HepG2 (cell line): ENCODE measurements around the gene FUNDC1. TPM values are rescaled to one million over a fixed set of nuclear protein-coding genes. Genes with fewer than 3 reads are reported as not detected.

ENCODE experiments used
- ATAC-seq: fragments of 200-7000 bp; cut with Tn5 transposase; 3 replicates; pipeline ENCODE4 v1.9.1; 2020; ENCODE audit warnings: mild to moderate bottlenecking, moderate library complexity
- BruUV-seq: library from RNA; stranded (reverse); fragments of 400-500 nt; replicated peaks from 2 replicates; lab custom pipeline; 2021; lab: Mats Ljungman, UMichigan
- CTCF ChIA-PET: fragments of 300-600 bp; formaldehyde crosslinking; extraction: SDS; loops from one replicate; lab custom pipeline; 2021; ENCODE audit warnings: low total read pairs, inconsistent platforms, low intra/inter-chr PET ratio; lab: Yijun Ruan, JAX
- POLR2A ChIA-PET: fragments of 350-600 bp; sonication (Branson Sonifier 250); formaldehyde crosslinking; loops from one replicate; lab custom pipeline; 2020; ENCODE audit warnings: antibody characterized with exemption, inconsistent platforms; lab: Yijun Ruan, JAX
- DNase-seq: peaks from one replicate; pipeline ENCODE4 v3.0.0-alpha.2; 2015; ENCODE audit warnings: low spot score
- FAIRE-seq: peaks from 3 replicates; lab custom pipeline; 2011; peaks lifted over from hg19 to GRCh38; lab: Jason Lieb, UNC
- H2AFZ ChIP-seq: one replicate; pipeline ENCODE4 v1.6.1; 2011; ENCODE audit warnings: low read length, inconsistent platforms
- H3K27ac ChIP-seq: fragments of 300-600 bp; 3 replicates; pipeline ENCODE4 v1.8.0; 2011; ENCODE audit warnings: mixed run types, mild to moderate bottlenecking, mixed read lengths, low read length, inconsistent platforms; ENCODE audit not compliant: insufficient read depth; ENCODE audit errors: extremely low read length
- H3K27me3 ChIP-seq, 2 experiments: fragments of 200-600 bp in 1 of 2; 2 replicates in 1 of 2; 3 replicates in 1 of 2; pipeline versions ENCODE4 v1.6.0 to v1.8.0; 2011; ENCODE audit warnings: low read length in 2 of 2, mild to moderate bottlenecking in 2 of 2, moderate library complexity in 2 of 2, inconsistent platforms in 1 of 2; ENCODE audit not compliant: insufficient read depth in 2 of 2, control insufficient read depth in 1 of 2
- H3K36me3 ChIP-seq, 2 experiments: fragments of 200-600 bp in 1 of 2; replicated peaks in 1 of 2; 2 replicates in 1 of 2; 3 replicates in 1 of 2; pipeline versions ENCODE4 v1.5.1 to v1.8.0; 2011; ENCODE audit warnings: low read length in 2 of 2, inconsistent platforms in 1 of 2; ENCODE audit not compliant: insufficient read depth in 2 of 2, control insufficient read depth in 1 of 2
- H3K4me1 ChIP-seq: 2 replicates; pipeline ENCODE4 v1.5.1; 2012; ENCODE audit warnings: low read length, inconsistent platforms; ENCODE audit not compliant: insufficient read depth
- H3K4me2 ChIP-seq: 2 replicates; pipeline ENCODE4 v1.6.0; 2011; ENCODE audit warnings: low read depth, low read length, inconsistent platforms
- H3K4me3 ChIP-seq, 3 experiments: fragments of 200-600 bp in 1 of 3; sonication (generic), shearing (Covaris generic) in 1 of 3; replicated peaks in 1 of 3; 2 replicates each; pipeline ENCODE4 v1.5.1; 2011 to 2016; ENCODE audit warnings: low read length in 3 of 3, inconsistent platforms in 2 of 3, low read depth in 2 of 3, mild to moderate bottlenecking in 2 of 3, control low read depth in 1 of 3, mixed read lengths in 1 of 3; ENCODE audit not compliant: insufficient read depth in 1 of 3
- H3K79me2 ChIP-seq: one replicate; pipeline ENCODE4 v1.6.1; 2011; ENCODE audit warnings: low read length, inconsistent platforms; ENCODE audit not compliant: insufficient read depth
- H3K9ac ChIP-seq: 2 replicates; pipeline ENCODE4 v1.6.0; 2011; ENCODE audit warnings: mild to moderate bottlenecking, low read depth, low read length, inconsistent platforms; ENCODE audit not compliant: insufficient read depth
- H3K9me3 ChIP-seq: 2 replicates; pipeline ENCODE4 v1.5.1; 2012; ENCODE audit warnings: mild to moderate bottlenecking, low read length
- H4K20me1 ChIP-seq: 2 replicates; pipeline ENCODE4 v1.6.0; 2011; ENCODE audit warnings: inconsistent platforms, mild to moderate bottlenecking, low read length, moderate library complexity; ENCODE audit not compliant: insufficient read depth
- ELF3 ChIP-seq: IDR thresholded peaks from 2 replicates; pipeline ENCODE4 v1.6.1; 2016; ENCODE audit warnings: missing genetic modification reagents, missing compliant biosample characterization
- HNF1A ChIP-seq, 2 experiments: sonication (generic) in 1 of 2; formaldehyde crosslinking in 1 of 2; IDR thresholded peaks; 2 replicates each; pipeline versions ENCODE4 v1.4.0 to v1.6.1; 2016 to 2020; ENCODE audit warnings: borderline replicate concordance in 1 of 2, low read depth in 1 of 2, mild to moderate bottlenecking in 1 of 2, missing genetic modification reagents in 1 of 2
- SOX6 ChIP-seq, 2 experiments: fragments of 450-650 bp in 1 of 2; sonication (generic) in 1 of 2; formaldehyde crosslinking in 1 of 2; IDR thresholded peaks; 2 replicates each; pipeline versions ENCODE4 v1.4.0 to v1.6.1; 2017 to 2020; ENCODE audit warnings: antibody characterized with exemption in 1 of 2, mild to moderate bottlenecking in 1 of 2, missing genetic modification reagents in 1 of 2
- XRCC5 ChIP-seq: fragments of 200-400 bp; formaldehyde crosslinking; optimal IDR thresholded peaks from 2 replicates; pipeline ENCODE3; 2017; ENCODE audit warnings: mild to moderate bottlenecking, low read length
- ZNF33B ChIP-seq: sonication (generic); formaldehyde crosslinking; IDR thresholded peaks from 2 replicates; pipeline ENCODE4 v1.5.1; 2020; ENCODE audit warnings: mild to moderate bottlenecking, missing genetic modification reagents
- ZNF567 ChIP-seq: sonication (generic); formaldehyde crosslinking; IDR thresholded peaks from 2 replicates; pipeline ENCODE4 v1.8.1; 2023; ENCODE audit warnings: mild to moderate bottlenecking, missing genetic modification reagents, borderline replicate concordance
- WGBS: methylation state at CpG from one replicate; pipeline ENCODE4 v1.1.6; 2017; ENCODE audit warnings: low lambda C conversion rate; 5-methylcytosine and 5-hydroxymethylcytosine counted together
- in situ Hi-C: cut with HindIII; loops from 2 replicates; pipeline ENCODE4 v1.10.0; 2017; ENCODE audit warnings: low pct_unique_long_range_greater_than_20kb; ENCODE audit not compliant: extremely low pct_ligation_motif_present
- intact Hi-C: fragments of 100-400 bp; cut with micrococcal nuclease; formaldehyde crosslinking; loops from one replicate; pipeline ENCODE4 v1.10.0; 2022; ENCODE audit not compliant: unreplicated experiment
- polyA plus RNA-seq, 8 experiments: library from polyadenylated mRNA; depleted of rRNA in 3 of 8; stranded (reverse) in 7 of 8; unstranded in 1 of 8; fragments of >200 nt; fragmentation: Illumina TruSeq in 4 of 8; extraction: Trizol in 4 of 8; gene quantifications; 2 replicates each; pipeline versions ENCODE4 v1.2.1 to v1.2.3, GENCODE V29; 2011 to 2016; ENCODE audit warnings: low read depth in 4 of 8, missing spikeins in 1 of 8, mixed read lengths in 1 of 8; ENCODE audit not compliant: insufficient read depth in 1 of 8
- total RNA-seq, 5 experiments: library from RNA; depleted of rRNA; stranded (reverse); fragments of >200 nt; fragmentation: Illumina TruSeq; extraction: Trizol; gene quantifications; 2 replicates each; pipeline ENCODE4 v1.2.3, GENCODE V29; 2016; ENCODE audit warnings: low read depth in 1 of 5
- TF ChIP-seq, protein P1 (sequence below), 2 experiments: sonication (generic) in 1 of 2; formaldehyde crosslinking in 1 of 2; IDR thresholded peaks; 2 replicates each; pipeline versions ENCODE4 v1.6.1 to v1.9.0; 2014 to 2022; ENCODE audit warnings: antibody characterized with exemption in 1 of 2, borderline replicate concordance in 1 of 2, inconsistent platforms in 1 of 2, low read depth in 1 of 2, missing genetic modification reagents in 1 of 2
- TF ChIP-seq, protein P2 (sequence below): sonication (generic); formaldehyde crosslinking; IDR thresholded peaks from 2 replicates; pipeline ENCODE4 v1.4.0; 2020; ENCODE audit warnings: missing genetic modification reagents, borderline replicate concordance

Gene FUNDC1
- total and polyA plus RNA-seq, 2 of the 13 experiments (the other 11 are each of a cell fraction or from before 2014, with no cell fraction given): 11.9 to 13.9 TPM

DNA sequence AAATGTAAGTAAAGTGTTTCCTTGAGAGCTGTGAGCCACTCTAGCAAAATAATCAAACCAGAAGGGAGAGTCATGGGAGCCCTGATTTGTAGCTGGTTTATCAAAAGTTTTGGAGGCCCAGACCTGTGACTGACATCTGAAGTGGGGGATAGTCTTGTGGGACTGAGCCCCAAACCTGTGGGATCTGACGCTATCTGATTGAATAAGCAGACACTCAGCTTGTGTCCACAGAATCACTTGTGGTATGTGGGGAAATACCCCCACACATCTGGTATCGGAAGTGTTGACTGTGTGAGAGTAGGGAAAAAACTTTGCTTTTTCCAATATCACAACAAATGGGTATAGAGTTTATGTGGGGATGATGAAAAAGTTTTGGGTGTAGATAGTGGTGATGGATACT lies 35.4 kb downstream of the FUNDC1 start:
- no peak overlapping the region for H3K27ac ChIP-seq
- POLR2A ChIA-PET: no interaction called here
- H3K9me3 ChIP-seq: no peaks in the 10 kb centered on the region
- intact Hi-C loops: no loop called here
- no peaks in the 10 kb centered on the region for H3K36me3 ChIP-seq
- H4K20me1 ChIP-seq: no peaks in the 10 kb centered on the region
- H3K4me1 ChIP-seq: no peaks in the 10 kb centered on the region
- ATAC-seq (no peak), DNase-seq (no peak), FAIRE-seq (no peak)
- no peaks in the 10 kb centered on the region for H3K79me2 ChIP-seq
- no TSS peak for BruUV-seq
- H3K9ac ChIP-seq: no peak overlapping the region
- H3K27me3 ChIP-seq: no peaks in the 10 kb centered on the region
- CTCF ChIA-PET: no interaction called here
- no peak overlapping the region for H2AFZ ChIP-seq
- 80% methylated on average over 2 of the region's 2 CpGs for WGBS
- H3K4me3 ChIP-seq: no peak overlapping the region
- no peak overlapping the region for H3K4me2 ChIP-seq
- in situ Hi-C loops: no loop called here
- TF ChIP-seq ZNF567 (CRISPR knock-in tag): no peak
- no peak for TF ChIP-seq ELF3
- TF ChIP-seq HNF1A (IDR thresholded peaks at IDR 0.05; ENCODE audit: low read depth): no peak
- TF ChIP-seq HNF1A (CRISPR knock-in tag; IDR thresholded peaks at IDR 0.05; ENCODE audit: borderline replicate concordance): no peak
- TF ChIP-seq SOX6 (IDR thresholded peaks at IDR 0.05): no peak
- TF ChIP-seq SOX6 (CRISPR knock-in tag; IDR thresholded peaks at IDR 0.05): no peak
- TF ChIP-seq, protein P1, sequence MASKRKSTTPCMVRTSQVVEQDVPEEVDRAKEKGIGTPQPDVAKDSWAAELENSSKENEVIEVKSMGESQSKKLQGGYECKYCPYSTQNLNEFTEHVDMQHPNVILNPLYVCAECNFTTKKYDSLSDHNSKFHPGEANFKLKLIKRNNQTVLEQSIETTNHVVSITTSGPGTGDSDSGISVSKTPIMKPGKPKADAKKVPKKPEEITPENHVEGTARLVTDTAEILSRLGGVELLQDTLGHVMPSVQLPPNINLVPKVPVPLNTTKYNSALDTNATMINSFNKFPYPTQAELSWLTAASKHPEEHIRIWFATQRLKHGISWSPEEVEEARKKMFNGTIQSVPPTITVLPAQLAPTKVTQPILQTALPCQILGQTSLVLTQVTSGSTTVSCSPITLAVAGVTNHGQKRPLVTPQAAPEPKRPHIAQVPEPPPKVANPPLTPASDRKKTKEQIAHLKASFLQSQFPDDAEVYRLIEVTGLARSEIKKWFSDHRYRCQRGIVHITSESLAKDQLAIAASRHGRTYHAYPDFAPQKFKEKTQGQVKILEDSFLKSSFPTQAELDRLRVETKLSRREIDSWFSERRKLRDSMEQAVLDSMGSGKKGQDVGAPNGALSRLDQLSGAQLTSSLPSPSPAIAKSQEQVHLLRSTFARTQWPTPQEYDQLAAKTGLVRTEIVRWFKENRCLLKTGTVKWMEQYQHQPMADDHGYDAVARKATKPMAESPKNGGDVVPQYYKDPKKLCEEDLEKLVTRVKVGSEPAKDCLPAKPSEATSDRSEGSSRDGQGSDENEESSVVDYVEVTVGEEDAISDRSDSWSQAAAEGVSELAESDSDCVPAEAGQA (IDR thresholded peaks at IDR 0.05; ENCODE audit: low read depth): no peak
- TF ChIP-seq, protein P1 (CRISPR knock-in tag; IDR thresholded peaks at IDR 0.05; ENCODE audit: borderline replicate concordance): no peak
- no peak for TF ChIP-seq ZNF33B (CRISPR knock-in tag)
- TF ChIP-seq XRCC5: no peak
- TF ChIP-seq, protein P2, sequence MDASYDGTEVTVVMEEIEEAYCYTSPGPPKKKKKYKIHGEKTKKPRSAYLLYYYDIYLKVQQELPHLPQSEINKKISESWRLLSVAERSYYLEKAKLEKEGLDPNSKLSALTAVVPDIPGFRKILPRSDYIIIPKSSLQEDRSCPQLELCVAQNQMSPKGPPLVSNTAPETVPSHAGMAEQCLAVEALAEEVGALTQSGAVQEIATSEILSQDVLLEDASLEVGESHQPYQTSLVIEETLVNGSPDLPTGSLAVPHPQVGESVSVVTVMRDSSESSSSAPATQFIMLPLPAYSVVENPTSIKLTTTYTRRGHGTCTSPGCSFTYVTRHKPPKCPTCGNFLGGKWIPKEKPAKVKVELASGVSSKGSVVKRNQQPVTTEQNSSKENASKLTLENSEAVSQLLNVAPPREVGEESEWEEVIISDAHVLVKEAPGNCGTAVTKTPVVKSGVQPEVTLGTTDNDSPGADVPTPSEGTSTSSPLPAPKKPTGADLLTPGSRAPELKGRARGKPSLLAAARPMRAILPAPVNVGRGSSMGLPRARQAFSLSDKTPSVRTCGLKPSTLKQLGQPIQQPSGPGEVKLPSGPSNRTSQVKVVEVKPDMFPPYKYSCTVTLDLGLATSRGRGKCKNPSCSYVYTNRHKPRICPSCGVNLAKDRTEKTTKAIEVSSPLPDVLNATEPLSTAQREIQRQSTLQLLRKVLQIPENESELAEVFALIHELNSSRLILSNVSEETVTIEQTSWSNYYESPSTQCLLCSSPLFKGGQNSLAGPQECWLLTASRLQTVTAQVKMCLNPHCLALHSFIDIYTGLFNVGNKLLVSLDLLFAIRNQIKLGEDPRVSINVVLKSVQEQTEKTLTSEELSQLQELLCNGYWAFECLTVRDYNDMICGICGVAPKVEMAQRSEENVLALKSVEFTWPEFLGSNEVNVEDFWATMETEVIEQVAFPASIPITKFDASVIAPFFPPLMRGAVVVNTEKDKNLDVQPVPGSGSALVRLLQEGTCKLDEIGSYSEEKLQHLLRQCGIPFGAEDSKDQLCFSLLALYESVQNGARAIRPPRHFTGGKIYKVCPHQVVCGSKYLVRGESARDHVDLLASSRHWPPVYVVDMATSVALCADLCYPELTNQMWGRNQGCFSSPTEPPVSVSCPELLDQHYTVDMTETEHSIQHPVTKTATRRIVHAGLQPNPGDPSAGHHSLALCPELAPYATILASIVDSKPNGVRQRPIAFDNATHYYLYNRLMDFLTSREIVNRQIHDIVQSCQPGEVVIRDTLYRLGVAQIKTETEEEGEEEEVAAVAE (CRISPR knock-in tag): no peak
